Gastrocnemius medialis (tissue), 4 donors: ENCODE measurements around the gene KRT75.

Experiments used
- POLR2A ChIP-seq, 2 donors: fragments of 450-650 bp; IDR thresholded peaks; one replicate each; pipeline ENCODE4 v1.6.1; 2017; ENCODE audit warnings: antibody characterized with exemption in 2 of 2, mild to moderate bottlenecking in 2 of 2, moderate library complexity in 2 of 2
- TF ChIP-seq, protein P1 (sequence below), 5 experiments: fragments of 450-650 bp in 3 of 5; fragments of 200-600 bp in 2 of 5; sonication (generic) in 2 of 5; IDR thresholded peaks in 4 of 5; conservative IDR thresholded peaks in 1 of 5; 1 replicate in 4 of 5; 2 replicates in 1 of 5; pipeline ENCODE4 v1.5.1; 2016 to 2019; ENCODE audit warnings: antibody characterized with exemption in 5 of 5, mild to moderate bottlenecking in 3 of 5, moderate library complexity in 3 of 5

DNA sequence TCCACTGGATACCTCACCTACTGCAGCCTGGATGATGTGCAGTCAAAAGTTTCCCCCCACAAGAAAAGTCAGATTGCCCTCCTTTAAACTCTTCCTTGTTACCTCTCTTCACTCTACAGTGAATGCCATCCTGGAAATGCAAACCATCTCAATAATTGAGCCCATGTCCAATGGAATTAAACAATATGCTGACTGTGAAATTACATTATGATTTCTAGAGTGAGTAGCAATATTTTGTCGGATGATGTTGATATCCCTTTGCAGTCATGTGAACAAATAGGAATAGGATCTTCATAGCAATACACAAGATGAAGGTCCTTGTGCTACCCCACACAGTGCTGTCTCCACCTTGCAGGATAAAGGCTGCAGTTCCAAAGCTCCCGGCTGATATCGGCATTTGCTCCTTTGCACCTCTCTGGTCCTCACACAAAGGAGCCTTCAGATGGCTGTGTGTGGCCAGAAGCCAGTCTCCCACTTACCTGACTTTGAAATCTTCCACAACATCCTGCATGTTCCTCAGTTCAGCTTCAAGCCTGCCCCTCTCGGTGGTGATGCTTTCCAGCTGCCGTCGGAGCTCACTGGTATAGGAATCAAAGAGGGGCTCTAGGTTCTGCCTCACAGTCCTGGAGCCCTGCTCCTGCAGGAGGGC lies 1.5 kb downstream of the KRT75 start:
- TF ChIP-seq, protein P1, sequence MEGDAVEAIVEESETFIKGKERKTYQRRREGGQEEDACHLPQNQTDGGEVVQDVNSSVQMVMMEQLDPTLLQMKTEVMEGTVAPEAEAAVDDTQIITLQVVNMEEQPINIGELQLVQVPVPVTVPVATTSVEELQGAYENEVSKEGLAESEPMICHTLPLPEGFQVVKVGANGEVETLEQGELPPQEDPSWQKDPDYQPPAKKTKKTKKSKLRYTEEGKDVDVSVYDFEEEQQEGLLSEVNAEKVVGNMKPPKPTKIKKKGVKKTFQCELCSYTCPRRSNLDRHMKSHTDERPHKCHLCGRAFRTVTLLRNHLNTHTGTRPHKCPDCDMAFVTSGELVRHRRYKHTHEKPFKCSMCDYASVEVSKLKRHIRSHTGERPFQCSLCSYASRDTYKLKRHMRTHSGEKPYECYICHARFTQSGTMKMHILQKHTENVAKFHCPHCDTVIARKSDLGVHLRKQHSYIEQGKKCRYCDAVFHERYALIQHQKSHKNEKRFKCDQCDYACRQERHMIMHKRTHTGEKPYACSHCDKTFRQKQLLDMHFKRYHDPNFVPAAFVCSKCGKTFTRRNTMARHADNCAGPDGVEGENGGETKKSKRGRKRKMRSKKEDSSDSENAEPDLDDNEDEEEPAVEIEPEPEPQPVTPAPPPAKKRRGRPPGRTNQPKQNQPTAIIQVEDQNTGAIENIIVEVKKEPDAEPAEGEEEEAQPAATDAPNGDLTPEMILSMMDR (IDR thresholded peaks at IDR 0.05 in 4 of 5, conservative IDR thresholded peaks at IDR 0.05 in 1 of 5), result no peak
- TF ChIP-seq POLR2A (IDR thresholded peaks at IDR 0.05), result no peak
